Duodenal mucosa (tissue), 2 donors: ENCODE data around the gene DTNA.

Source experiments
- H3K27ac ChIP-seq: one replicate; pipeline ENCODE4 v1.7.0; 2013; ENCODE audit warnings: low read depth, low read length
- H3K27me3 ChIP-seq, 2 donors: one replicate each; pipeline ENCODE4 v1.7.0; 2013; ENCODE audit warnings: low read length in 2 of 2, control low read depth in 1 of 2; ENCODE audit not compliant: insufficient read depth in 2 of 2, control insufficient read depth in 1 of 2
- H3K36me3 ChIP-seq, 2 donors: one replicate each; pipeline ENCODE4 v1.7.0; 2013; ENCODE audit warnings: low read length in 2 of 2, control low read depth in 1 of 2; ENCODE audit not compliant: insufficient read depth in 2 of 2, control insufficient read depth in 1 of 2
- H3K4me1 ChIP-seq, 2 donors: one replicate each; pipeline ENCODE4 v1.7.0; 2013; ENCODE audit warnings: low read length in 2 of 2, control low read depth in 1 of 2; ENCODE audit not compliant: insufficient read depth in 2 of 2, control insufficient read depth in 1 of 2
- H3K4me3 ChIP-seq, 2 donors: one replicate each; pipeline ENCODE4 v1.7.0; 2013; ENCODE audit warnings: low read length in 2 of 2, low read depth in 1 of 2
- H3K9ac ChIP-seq, 2 donors: one replicate each; pipeline ENCODE4 v1.7.0; 2013; ENCODE audit warnings: low read length in 2 of 2, low read depth in 1 of 2
- H3K9me3 ChIP-seq, 2 donors: one replicate each; pipeline ENCODE4 v1.7.0; 2013; ENCODE audit warnings: low read length in 2 of 2, control low read depth in 1 of 2; ENCODE audit not compliant: control insufficient read depth in 1 of 2

Gene DTNA

GRCh38 chr18:34938090-34938489, 228.0 kb downstream of the DTNA start:
- Histone ChIP-seq H3K4me3 (no peak overlapping the region), H3K9ac (no peak overlapping the region), H3K27ac (no peak overlapping the region), H3K9me3 (no peaks in the 10 kb centered on the region), H3K36me3 (no peaks in the 10 kb centered on the region), H3K27me3 (no peaks in the 10 kb centered on the region), H3K4me1 (no peaks in the 10 kb centered on the region)
